Liver (tissue), 3 donors: ENCODE data around the gene CETN1.

Experiments used
- CTCF ChIP-seq: fragments of 150-350 bp; IDR thresholded peaks from 2 replicates; pipeline ENCODE4 v1.5.1; 2017; ENCODE audit warnings: improper control_type of control experiment, low read depth, low read length; ENCODE audit not compliant: missing input control
- GABPA ChIP-seq, 2 donors: IDR thresholded peaks in 1 of 2; conservative IDR thresholded peaks in 1 of 2; 2 replicates each; pipeline ENCODE4 v1.6.1; 2016; ENCODE audit warnings: antibody characterized with exemption in 2 of 2, mild to moderate bottlenecking in 1 of 2, moderate library complexity in 1 of 2
- donor health status: healthy.
- donor health status: healthy.

- TF ChIP-seq CTCF (no peak), GABPA (IDR thresholded peaks at IDR 0.05 in 1 of 2, conservative IDR thresholded peaks at IDR 0.05 in 1 of 2) (no peak)
These were observed 47.1 kb downstream of the CETN1 start for GRCh38 chr18:627231-627630.
